Measurements from ENCODE around the gene CAVIN1.
"Not testable (repeated sequence)": the region's sequence is repeated elsewhere in the genome, so short reads cannot be mapped to it uniquely, and the experiment has no call there.

CAVIN1 gene

GRCh38 chr17:42458497-42459255, 35.6 kb upstream of the CAVIN1 start, which contains the start of gene ATP6V0A1:
Gene ATP6V0A1, plus strand, starts transcription at chr17:42458878. Its CDS starts 2,017 bp downstream, at chr17:42460895.
- TF ChIP-seq, protein P1, sequence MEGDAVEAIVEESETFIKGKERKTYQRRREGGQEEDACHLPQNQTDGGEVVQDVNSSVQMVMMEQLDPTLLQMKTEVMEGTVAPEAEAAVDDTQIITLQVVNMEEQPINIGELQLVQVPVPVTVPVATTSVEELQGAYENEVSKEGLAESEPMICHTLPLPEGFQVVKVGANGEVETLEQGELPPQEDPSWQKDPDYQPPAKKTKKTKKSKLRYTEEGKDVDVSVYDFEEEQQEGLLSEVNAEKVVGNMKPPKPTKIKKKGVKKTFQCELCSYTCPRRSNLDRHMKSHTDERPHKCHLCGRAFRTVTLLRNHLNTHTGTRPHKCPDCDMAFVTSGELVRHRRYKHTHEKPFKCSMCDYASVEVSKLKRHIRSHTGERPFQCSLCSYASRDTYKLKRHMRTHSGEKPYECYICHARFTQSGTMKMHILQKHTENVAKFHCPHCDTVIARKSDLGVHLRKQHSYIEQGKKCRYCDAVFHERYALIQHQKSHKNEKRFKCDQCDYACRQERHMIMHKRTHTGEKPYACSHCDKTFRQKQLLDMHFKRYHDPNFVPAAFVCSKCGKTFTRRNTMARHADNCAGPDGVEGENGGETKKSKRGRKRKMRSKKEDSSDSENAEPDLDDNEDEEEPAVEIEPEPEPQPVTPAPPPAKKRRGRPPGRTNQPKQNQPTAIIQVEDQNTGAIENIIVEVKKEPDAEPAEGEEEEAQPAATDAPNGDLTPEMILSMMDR (IDR thresholded peaks at IDR 0.05; ENCODE audit: low read length, missing control alignments) = no peak
- H3K4me3 ChIP-seq (replicated peaks; ENCODE audit: low read depth, low read length) = peak within 1 kb of the TSS; percentile 85
- peak; percentile 85 for DNase-seq (ENCODE audit: low read depth)

- TF ChIP-seq, protein P1 (IDR thresholded peaks at IDR 0.05; ENCODE audit: low read length, missing control alignments) = no peak
- peak; percentile 27 for DNase-seq (ENCODE audit: low read depth)
- H3K4me3 ChIP-seq (replicated peaks; ENCODE audit: low read depth, low read length) = no peak overlapping the region
Observed at GRCh38 chr17:42457107-42457792, 34.2 kb upstream of the CAVIN1 start.

DNA sequence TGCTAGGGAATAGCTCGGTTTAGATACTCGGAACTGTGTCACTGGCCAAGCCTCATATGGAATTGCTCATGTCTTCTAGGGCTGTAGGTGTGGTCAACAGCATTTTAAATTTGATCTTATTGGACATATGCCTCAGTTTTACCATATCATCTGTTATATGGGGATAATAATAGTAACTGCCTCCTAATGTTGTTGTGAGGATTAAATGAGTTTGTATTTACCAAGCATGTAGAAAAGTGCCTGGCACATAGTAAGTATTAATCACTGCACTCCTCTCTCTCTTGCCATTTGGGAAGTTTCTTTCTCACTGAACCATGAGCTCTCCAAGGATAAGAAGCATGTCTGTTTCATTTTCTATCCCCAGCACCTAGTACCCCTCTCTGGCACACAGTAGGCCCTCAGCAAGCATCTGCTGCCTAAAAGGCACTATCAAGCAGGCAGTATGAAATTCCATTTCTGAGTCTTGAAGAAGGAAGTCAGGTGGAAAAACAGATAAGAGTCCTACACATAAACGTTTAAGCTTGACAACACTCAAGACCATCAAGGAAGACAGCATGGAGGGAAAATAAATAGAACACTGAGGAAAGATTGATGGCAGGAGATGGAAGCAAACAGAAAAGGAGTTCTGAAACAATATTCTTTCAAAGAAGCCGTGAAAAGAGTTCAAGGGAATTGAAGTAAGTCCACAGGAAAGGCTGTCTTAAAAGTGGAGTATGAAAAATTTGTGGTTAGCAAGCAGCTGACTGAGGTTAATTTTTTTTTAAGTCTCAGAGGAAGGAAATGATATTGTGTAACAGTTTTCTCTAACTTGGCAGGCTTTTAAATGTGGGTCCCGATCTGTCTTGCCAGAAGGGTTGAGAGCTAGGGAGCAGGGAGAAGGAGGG, 33.4 kb upstream of the CAVIN1 start:
- TF ChIP-seq, protein P1 (IDR thresholded peaks at IDR 0.05; ENCODE audit: low read length, missing control alignments) = no peak
- peak overlapping the region; percentile 20 for H3K4me3 ChIP-seq (replicated peaks; ENCODE audit: low read depth, low read length)
- DNase-seq (ENCODE audit: low read depth) = peak; percentile 89

DNA sequence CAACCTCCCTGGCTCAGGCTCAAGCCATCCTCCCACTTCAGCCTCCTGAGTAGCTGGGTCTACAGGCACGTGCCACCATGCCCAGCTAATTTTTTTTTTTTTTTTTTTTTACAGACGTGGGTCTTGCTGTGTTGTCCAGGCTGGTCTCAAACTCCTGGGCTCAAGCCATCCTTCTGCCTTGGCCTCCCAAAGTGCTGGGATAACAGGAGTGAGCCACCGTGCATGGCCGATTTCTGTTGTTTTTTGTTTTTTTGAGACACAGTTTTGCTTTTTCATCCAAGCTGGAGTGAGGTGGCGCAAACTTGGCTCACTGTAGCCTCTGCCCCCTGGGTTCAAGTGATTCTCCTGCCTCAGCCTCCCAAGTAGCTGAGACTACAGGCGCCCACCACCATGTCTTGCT, 31.9 kb upstream of the CAVIN1 start:
- not testable (repeated sequence) for H3K4me3 ChIP-seq (replicated peaks; ENCODE audit: low read depth, low read length); DNase-seq (ENCODE audit: low read depth)

DNA sequence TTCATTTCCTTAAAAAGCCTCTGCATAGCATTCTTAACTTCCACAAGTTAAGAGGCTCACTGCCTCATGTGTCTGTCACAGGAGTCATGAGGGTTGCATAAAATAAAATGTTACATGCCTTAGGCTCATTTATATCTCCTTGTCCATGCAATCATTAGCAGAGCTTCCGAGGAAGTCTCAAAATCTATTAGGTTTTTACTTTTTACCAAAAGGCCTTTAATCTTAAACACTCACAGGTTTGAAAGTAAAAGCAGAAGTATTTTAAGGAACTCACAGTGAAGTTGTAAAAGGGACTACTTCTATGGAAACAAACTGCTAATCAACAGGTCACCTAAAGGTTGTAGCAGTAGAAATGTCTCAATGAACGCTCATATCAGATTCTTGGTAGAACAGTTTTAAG, 30.4 kb upstream of the CAVIN1 start:
- H3K4me3 ChIP-seq (replicated peaks; ENCODE audit: low read depth, low read length) = no peak overlapping the region
- DNase-seq (ENCODE audit: low read depth) = no peak
- TF ChIP-seq, protein P1 (IDR thresholded peaks at IDR 0.05; ENCODE audit: low read length, missing control alignments) = no peak

DNA sequence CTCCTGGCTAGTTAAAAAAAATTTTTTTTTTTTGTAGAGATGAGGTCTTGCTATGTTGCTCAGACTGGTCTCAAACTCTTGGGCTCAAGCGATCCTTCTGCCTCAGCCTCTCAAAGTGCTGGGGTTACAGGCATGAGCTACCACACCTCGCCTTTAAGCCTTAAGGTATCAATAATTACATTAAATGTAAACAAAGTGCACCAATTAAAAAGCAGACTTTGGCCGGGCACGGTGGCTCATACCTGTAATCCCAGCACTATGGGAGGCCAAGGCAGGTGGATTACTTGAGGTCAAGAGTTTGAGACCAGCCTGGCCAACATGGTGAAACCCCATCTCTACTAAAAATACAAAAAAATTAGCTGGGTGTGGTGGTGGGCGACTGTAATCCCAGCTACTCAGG, 28.2 kb upstream of the CAVIN1 start:
- not testable (repeated sequence) for DNase-seq (ENCODE audit: low read depth); H3K4me3 ChIP-seq (replicated peaks; ENCODE audit: low read depth, low read length)

DNA sequence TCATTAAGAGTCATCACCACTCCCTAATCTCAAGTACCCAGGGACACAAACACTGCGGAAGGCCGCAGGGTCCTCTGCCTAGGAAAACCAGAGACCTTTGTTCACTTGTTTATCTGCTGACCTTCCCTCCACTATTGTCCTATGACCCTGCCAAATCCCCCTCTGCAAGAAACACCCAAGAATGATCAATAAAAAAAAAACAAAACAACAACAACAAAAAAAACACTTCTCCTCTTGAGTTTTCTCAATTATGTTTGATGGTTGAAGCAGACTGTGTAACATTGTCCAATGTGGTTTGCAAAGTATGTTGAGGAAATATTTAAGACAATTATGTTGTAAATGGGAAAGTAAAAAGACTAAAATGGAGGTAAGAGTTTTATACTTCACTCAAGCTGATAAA, 26.8 kb upstream of the CAVIN1 start:
- DNase-seq (ENCODE audit: low read depth); H3K4me3 ChIP-seq (replicated peaks; ENCODE audit: low read depth, low read length): not testable (repeated sequence)

- H3K4me3 ChIP-seq (replicated peaks; ENCODE audit: low read depth, low read length); DNase-seq (ENCODE audit: low read depth): not testable (repeated sequence)
Observed at GRCh38 chr17:42449176-42449575, 26.1 kb upstream of the CAVIN1 start.
